CD1c-positive myeloid dendritic cell (primary cell): ENCODE results near the gene OR7D4.
A peak's percentile ranks its signal among the peaks of the same experiment; 100 is the strongest.

ENCODE experiments used
- DNase-seq: peaks from one replicate; pipeline ENCODE4 v3.0.0-alpha.2; 2016; ENCODE audit errors: extremely low spot score

OR7D4 gene

GRCh38 chr19:9219489-9219888, at the start of gene OR7D4:
TSS of gene OR7D4 (minus strand) at chr19:9219589. CDS start at chr19:9214837, 4,752 bp downstream.
- no peak for DNase-seq

DNA sequence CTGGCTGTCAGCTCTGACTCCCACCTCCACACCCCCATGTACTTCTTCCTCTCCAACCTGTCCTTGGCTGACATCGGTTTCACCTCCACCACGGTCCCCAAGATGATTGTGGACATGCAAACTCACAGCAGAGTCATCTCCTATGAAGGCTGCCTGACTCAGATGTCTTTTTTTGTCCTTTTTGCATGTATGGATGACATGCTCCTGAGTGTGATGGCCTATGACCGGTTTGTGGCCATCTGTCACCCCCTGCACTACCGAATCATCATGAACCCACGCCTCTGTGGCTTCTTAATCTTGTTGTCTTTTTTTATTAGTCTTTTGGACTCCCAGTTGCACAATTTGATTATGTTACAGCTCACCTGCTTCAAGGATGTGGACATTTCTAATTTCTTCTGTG, 31.8 kb upstream of the OR7D4 start:
- no peak for DNase-seq

DNA sequence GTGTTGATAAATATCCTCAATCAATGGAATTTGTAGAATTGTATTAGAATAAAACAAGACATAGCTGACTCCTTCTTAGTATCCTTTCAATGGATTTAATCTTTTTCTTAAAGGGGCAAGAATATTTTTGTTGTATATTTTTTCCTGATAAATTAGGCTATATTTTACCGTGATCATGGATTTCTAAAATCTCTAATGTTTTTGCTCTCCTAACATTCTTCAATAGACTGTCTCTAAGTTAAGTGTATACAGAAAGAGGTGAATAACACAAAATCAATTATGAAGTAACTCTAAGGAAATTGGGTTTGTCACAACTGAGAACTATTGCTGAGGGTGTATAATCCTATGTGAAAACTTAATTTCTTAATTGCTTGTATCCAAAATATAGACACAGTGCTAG, 31.2 kb upstream of the OR7D4 start, which contains the start of gene OR7E24:
TSS of gene OR7E24 (plus strand) at position 301 of the 400 bp plus-strand sequence. CDS start 114 bp downstream, outside the sequence.
- no peak for DNase-seq

DNA sequence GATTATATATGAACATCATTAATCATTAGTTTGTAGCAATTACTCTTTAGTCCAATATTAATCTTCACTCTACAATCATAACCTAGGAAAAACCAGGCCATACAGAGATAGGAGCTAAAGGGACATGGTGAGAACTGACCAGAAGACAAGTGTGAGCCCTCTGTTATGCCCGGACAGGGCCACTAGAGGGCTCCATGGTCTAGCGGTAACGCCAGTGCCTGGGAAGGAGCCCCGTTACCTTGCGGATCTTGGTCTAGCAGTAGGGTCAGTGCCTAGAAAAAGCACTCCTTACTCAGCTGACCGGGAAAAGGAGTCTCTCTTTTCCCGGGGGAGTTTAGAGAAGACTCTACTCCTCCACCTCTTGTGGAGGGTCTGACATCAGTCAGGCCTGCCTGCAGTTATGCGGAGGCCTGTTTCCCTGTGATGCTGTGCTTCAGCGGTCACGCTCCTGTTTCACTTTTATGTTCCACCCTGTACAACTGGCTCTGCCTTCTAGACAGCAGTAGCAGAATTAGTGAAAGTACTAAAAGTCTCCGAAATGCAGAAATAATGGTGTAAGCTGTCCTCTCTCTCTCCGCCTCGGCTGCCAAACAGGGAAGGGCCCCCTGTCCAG, 13.8 kb downstream of the OR7D4 start:
- DNase-seq = peak; percentile 61

- DNase-seq = peak; percentile 66
These were observed 21.3 kb downstream of the OR7D4 start for GRCh38 chr19:9198044-9198443.

GRCh38 chr19:9189535-9189934, 29.9 kb downstream of the OR7D4 start:
- DNase-seq = no peak

GRCh38 chr19:9187191-9187590, 32.2 kb downstream of the OR7D4 start:
- DNase-seq = no peak

DNA sequence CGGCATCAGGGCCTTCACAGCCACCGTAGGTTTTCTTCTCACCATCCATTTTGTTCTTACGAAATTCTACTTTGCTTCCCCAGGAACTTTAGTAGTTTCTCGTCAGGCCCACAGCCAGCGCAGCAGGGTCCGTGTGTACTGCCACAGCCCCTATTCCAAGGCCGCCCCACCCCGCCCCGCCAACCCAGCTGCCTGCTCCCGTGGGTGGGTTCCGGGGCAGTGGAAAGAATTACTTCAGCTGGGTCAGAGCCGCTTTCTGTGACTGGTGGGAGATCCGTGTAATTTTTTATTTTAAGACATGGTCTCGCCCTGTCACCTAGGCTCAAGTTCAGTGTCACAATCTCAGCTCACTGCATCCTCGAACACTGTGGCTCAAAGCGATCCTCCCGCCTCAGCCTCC, 36.4 kb downstream of the OR7D4 start:
- no peak for DNase-seq

GRCh38 chr19:9178901-9179300, 40.5 kb downstream of the OR7D4 start, which contains the start of gene OR7D2:
TSS of gene OR7D2 (plus strand) at chr19:9178979. CDS start at chr19:9185782, 6,803 bp downstream.
- DNase-seq = no peak

DNA sequence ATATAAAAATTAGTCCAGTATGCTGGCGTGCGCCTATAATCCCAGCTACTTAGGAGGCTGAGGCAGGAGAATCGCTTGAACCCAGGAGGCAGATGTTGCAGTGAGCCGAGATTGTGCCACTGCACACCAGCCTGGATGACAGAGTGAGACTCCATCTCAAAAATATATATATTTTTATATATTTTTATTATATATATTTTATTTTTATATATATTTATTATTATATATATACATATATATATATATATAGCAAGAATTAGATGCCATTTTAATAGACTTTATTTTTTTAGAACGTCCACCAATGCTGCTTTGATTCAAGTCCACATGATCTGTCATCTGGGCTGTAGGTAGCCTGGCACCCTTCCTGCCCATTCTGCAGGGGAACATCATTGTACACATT, 44.1 kb downstream of the OR7D4 start:
- DNase-seq = no peak

- peak; percentile 49 for DNase-seq
These were observed 47.9 kb downstream of the OR7D4 start for GRCh38 chr19:9171393-9171991.

DNA sequence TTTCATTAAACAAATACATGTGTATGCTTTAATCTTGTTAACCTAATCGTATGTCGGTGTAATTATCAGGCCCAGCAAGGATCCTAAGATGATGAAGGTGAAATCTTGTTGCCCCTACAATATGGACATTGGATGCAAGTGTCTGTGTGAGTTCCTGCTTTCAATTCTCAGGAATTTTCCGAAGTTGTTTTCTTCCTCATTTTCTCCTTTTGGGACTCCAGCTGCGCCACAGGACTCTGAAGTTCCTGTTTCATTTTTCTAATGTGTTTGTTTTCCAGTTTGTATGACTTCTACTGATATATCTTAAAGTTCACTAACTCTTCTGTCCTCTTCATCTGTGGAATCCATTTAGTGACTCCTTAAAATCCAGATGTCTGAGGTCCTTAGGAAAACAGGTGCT, 52.5 kb downstream of the OR7D4 start:
- peak; percentile 75 for DNase-seq

DNA sequence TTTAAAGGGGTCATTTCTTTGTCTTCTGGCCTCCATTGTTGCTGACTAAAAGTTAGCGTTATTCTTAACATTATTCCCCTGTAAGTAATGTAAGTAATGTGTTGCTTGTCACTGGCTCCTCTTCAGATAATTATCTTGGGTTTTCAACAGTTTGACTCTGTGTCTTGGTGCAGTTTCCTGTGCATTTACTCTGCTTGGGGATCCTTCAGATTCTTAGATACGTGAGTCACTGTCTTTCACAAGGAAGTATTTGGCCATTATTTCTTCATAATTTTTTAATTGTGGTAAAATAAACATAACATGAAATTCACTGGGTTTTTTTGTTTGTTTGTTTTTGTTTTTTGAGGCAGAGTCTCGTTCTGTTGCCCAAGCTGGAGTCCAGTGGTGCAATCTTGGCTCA, 54.1 kb downstream of the OR7D4 start:
- no peak for DNase-seq

GRCh38 chr19:9161427-9161826, 58.0 kb downstream of the OR7D4 start:
- no peak for DNase-seq
